ENCODE data around the gene ARPP21. TPM values are rescaled to one million over a fixed set of nuclear protein-coding genes. Genes with fewer than 3 reads are reported as not detected.

The ARPP21 gene
- total RNA-seq, 1 donor from 2014 or later: not detected

GRCh38 chr3:35644451-35644850 lies 5.1 kb downstream of the ARPP21 start:
- Histone ChIP-seq H3K9me3 (no peaks in the 10 kb centered on the region), H3K4me3 (no peak overlapping the region), H3K27me3 (ENCODE audit: low read depth) (peaks cover 18% of the 10 kb centered on the region), H3K27ac (no peak overlapping the region), H3K4me1 (peaks cover 6% of the 10 kb centered on the region), H3K36me3 (no peaks in the 10 kb centered on the region)
- ATAC-seq (no peak), DNase-seq (no peak)
- intact Hi-C loops (cut with DNase I): no loop called here
- no peak for TF ChIP-seq CTCF (IDR thresholded peaks at IDR 0.05)

GRCh38 chr3:35645189-35645588 lies 5.9 kb downstream of the ARPP21 start:
- Histone ChIP-seq H3K9me3 (no peaks in the 10 kb centered on the region), H3K36me3 (no peaks in the 10 kb centered on the region), H3K4me3 (no peak overlapping the region), H3K4me1 (no peaks in the 10 kb centered on the region), H3K27ac (no peak overlapping the region), H3K27me3 (ENCODE audit: low read depth) (peaks cover 10% of the 10 kb centered on the region)
- DNase-seq (no peak), ATAC-seq (no peak)
- no peak for TF ChIP-seq CTCF (IDR thresholded peaks at IDR 0.05)
- intact Hi-C loops (cut with DNase I): no loop called here

DNA sequence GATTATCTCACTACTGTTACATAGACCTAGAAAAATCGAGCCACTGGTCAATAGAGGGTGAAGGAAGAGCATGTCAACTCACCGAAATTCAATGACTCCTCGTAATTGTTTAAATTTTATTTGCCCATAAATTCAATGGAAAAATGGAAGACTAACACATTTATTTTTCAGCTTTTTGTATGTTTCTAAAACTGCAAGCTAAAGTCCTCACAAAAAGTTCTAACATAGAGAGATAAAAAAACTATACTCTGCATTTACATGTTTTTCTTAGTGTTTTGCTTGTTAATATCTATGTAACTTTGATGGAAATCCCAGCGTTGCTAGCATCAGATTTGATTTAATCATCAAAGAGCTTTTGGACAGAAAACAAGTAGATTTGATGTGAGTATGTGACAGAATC lies 6.8 kb downstream of the ARPP21 start:
- intact Hi-C loops (cut with DNase I): no loop called here
- Histone ChIP-seq H3K27ac (no peak overlapping the region), H3K36me3 (no peaks in the 10 kb centered on the region), H3K9me3 (no peaks in the 10 kb centered on the region), H3K27me3 (ENCODE audit: low read depth) (peaks cover 1% of the 10 kb centered on the region), H3K4me3 (no peak overlapping the region), H3K4me1 (no peaks in the 10 kb centered on the region)
- TF ChIP-seq CTCF (IDR thresholded peaks at IDR 0.05): no peak
- no peak for ATAC-seq
- DNase-seq: no peak

GRCh38 chr3:35647461-35647860 lies 8.1 kb downstream of the ARPP21 start:
- H3K9me3 ChIP-seq: no peaks in the 10 kb centered on the region
- no peak for DNase-seq
- no peaks in the 10 kb centered on the region for H3K4me1 ChIP-seq
- no peak for TF ChIP-seq CTCF (IDR thresholded peaks at IDR 0.05)
- no peak overlapping the region for H3K27ac ChIP-seq
- no peaks in the 10 kb centered on the region for H3K27me3 ChIP-seq (ENCODE audit: low read depth)
- H3K36me3 ChIP-seq: no peaks in the 10 kb centered on the region
- no peak for ATAC-seq
- no peak overlapping the region for H3K4me3 ChIP-seq
- intact Hi-C loops (cut with DNase I): no loop called here

DNA sequence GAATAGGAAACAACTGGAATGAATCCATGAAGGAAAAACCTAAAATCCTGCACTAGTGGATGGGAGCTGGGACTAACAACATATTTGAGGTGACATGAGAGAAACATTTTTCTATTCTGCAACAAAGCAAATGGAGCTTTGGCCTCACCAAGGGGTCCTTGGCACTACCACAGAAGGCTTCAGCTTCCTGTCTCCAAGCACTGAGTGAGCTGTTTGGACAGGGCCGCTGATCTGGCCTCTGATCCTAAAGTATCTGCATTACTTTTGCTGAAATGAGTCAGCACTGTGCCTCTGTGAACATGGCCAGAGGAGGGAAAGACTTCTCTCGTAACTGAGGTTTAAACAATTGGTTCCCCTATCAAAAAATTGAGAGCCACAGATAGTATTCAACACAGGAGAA lies 9.0 kb downstream of the ARPP21 start:
- Histone ChIP-seq H3K4me1 (no peaks in the 10 kb centered on the region), H3K9me3 (no peaks in the 10 kb centered on the region), H3K27ac (no peak overlapping the region), H3K4me3 (no peak overlapping the region), H3K27me3 (ENCODE audit: low read depth) (no peaks in the 10 kb centered on the region), H3K36me3 (no peaks in the 10 kb centered on the region)
- intact Hi-C loops (cut with DNase I): no loop called here
- no peak for ATAC-seq
- no peak for DNase-seq
- TF ChIP-seq CTCF (IDR thresholded peaks at IDR 0.05): no peak

DNA sequence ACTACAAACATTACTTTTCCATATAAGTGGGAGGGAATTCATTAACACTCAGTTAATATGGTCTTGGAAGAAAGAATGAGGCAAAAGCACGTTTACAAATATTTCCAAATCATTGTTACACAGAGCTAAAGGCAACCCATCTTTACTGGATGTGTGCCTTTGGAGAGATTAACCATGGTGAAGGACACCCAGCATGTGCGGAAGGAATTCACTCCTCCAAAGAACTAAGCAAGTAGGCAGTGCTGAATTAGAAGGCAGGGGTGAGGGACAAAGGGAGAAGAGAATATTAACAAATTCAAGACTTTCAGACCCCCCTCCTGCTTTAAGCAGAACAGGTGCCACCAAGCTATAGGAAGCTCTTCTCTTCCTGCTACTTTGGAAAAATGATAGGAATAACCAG lies 10.1 kb downstream of the ARPP21 start:
- Histone ChIP-seq H3K27me3 (ENCODE audit: low read depth) (no peaks in the 10 kb centered on the region), H3K4me1 (no peaks in the 10 kb centered on the region), H3K4me3 (no peak overlapping the region), H3K27ac (no peak overlapping the region), H3K36me3 (no peaks in the 10 kb centered on the region), H3K9me3 (no peaks in the 10 kb centered on the region)
- DNase-seq: no peak
- ATAC-seq: no peak
- intact Hi-C loops (cut with DNase I): no loop called here
- TF ChIP-seq CTCF (IDR thresholded peaks at IDR 0.05): no peak

Measured in lower lobe of right lung (tissue), 2 donors.